ENCODE results near the gene SLAMF1.
A peak's percentile ranks its signal among the peaks of the same experiment; 100 is the strongest.
"Not testable (repeated sequence)": the region's sequence is repeated elsewhere in the genome, so short reads cannot be mapped to it uniquely, and the experiment has no call there.

The SLAMF1 gene

GRCh38 chr1:160640359-160641123 lies 6.3 kb downstream of the SLAMF1 start:
- no peak for DNase-seq (ENCODE audit: low read depth)

DNA sequence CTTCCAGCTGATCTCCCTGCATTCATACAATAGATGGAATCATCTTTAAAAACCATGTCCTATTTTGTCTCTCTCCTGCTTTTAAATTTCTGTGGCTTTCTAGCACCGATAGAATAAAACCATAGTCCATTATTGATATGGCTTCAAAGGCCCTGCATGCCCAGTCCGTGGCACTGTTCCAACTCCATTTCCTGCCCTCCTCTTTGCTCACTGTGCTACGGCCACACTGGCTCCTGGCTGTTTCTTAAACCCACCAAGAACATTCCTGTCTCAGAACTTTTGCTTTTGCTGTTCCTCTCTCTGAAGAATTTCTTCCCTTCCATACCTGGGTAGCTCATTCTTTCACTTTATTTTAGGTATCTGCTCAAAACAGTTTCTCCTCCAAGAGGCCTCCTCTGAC lies 7.2 kb downstream of the SLAMF1 start:
- DNase-seq (ENCODE audit: low read depth), result no peak

GRCh38 chr1:160638926-160639325 lies 7.9 kb downstream of the SLAMF1 start:
- DNase-seq (ENCODE audit: low read depth), result no peak

- no peak for DNase-seq (ENCODE audit: low read depth)
Observed at GRCh38 chr1:160638540-160638857, 8.3 kb downstream of the SLAMF1 start.

GRCh38 chr1:160637821-160638539 lies 8.9 kb downstream of the SLAMF1 start:
- no peak for DNase-seq (ENCODE audit: low read depth)

DNA sequence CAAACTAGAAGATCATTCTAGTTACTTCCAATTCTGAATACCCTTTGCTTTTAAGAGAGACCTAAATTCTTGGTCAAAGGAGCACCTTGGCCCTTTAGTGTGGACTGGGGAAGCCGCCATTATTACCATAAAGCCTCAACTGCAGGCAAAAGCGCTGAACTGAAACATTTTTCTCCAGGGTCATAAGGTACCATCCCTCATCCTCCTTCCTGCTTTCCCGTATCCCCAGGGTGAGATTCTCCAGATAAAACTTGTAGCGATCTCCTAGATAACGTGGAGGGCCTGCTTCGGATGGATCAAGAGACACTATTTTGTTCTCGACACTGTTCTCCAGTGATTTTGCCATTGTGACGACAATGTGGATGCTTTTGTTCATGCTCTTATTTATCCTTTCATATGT lies 9.8 kb downstream of the SLAMF1 start:
- no peak for DNase-seq (ENCODE audit: low read depth)

DNA sequence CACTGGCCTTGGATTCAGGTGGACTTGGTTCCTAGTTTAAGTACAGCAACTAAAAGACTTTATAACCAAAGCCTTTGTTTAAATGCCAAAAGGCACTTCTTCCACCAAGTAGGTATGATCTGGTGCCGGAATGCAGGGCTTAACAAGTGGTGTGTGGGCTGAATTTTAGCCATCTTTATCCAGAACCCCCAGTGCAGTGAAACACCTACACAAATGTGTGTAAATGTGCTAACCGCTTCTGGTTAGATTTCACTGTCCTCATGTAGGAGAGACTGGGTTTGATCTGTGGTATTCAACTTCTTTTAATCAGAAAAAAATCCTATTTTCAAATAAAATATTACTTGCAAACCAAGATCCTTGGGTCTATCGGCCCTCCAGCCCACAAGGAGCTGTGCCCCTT lies 10.3 kb downstream of the SLAMF1 start:
- no peak for DNase-seq (ENCODE audit: low read depth)

- DNase-seq (ENCODE audit: low read depth), result no peak
Observed at GRCh38 chr1:160636076-160636475, 10.8 kb downstream of the SLAMF1 start.

- DNase-seq (ENCODE audit: low read depth), result no peak
Observed at GRCh38 chr1:160634543-160635491, 12.0 kb downstream of the SLAMF1 start.

GRCh38 chr1:160633330-160633903 lies 13.4 kb downstream of the SLAMF1 start:
- DNase-seq (ENCODE audit: low read depth), result no peak

- DNase-seq (ENCODE audit: low read depth), result no peak
Observed at GRCh38 chr1:160631983-160632625, 14.7 kb downstream of the SLAMF1 start.

GRCh38 chr1:160630523-160631451 lies 16.1 kb downstream of the SLAMF1 start:
- no peak for DNase-seq (ENCODE audit: low read depth)

- DNase-seq (ENCODE audit: low read depth), result peak; percentile 50
Observed at GRCh38 chr1:160629286-160630210, 17.3 kb downstream of the SLAMF1 start.

- no peak for DNase-seq (ENCODE audit: low read depth)
Observed at GRCh38 chr1:160628799-160629263, 18.0 kb downstream of the SLAMF1 start.

- DNase-seq (ENCODE audit: low read depth), result not testable (repeated sequence)
Observed at GRCh38 chr1:160627677-160628289, 19.1 kb downstream of the SLAMF1 start.

DNA sequence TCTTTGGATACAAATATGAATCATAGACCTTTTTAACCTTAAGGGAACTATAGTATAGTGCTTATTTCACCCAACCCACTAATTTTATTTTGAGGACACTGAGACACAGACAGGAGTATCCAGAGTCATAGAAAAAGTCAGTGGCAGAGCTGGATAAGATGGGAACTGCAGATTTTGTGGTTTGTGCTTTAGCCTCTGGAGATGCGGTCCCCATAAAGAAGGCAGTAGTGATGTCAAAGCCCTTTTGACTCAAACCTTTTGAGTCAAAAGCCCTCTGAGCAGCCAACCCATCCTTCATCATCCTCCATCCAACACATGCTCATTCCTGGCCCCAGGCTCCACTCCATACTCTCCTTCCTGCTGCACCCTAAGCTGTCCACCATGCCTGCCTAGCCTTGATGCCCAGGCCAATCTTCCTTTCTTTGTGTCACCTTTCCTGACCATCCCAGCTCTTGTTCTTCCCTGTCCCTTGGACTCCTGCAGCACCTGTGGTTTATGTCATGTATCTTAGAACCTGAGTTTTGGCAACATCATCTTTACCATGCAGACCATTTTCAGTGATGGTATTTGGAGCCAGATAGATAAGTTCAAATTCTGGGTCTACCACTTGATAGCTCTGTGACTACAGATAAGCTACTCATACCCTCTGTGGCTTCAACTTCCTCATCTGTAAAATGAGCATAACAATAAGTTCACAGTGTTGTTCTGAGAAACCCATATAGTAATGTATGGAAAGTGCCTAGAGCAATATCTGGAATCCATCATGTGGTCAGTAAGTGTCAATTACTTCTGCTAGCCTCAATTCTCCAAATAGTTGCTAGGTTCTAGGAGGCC lies 20.1 kb downstream of the SLAMF1 start:
- DNase-seq (ENCODE audit: low read depth), result no peak

- peak; percentile 66 for DNase-seq (ENCODE audit: low read depth)
Observed at GRCh38 chr1:160625725-160626498, 20.9 kb downstream of the SLAMF1 start.
